ENCODE data around the gene GPD1L. TPM values are rescaled to one million over a fixed set of nuclear protein-coding genes. Genes with fewer than 3 reads are reported as not detected.
"Not testable (repeated sequence)": the region's sequence is repeated elsewhere in the genome, so short reads cannot be mapped to it uniquely, and the experiment has no call there.

GPD1L gene
- total RNA-seq, 1 donor from 2014 or later, result 18.9 TPM

GRCh38 chr3:32177702-32178198 is 71.3 kb downstream of the GPD1L start:
- peak; percentile 36 for DNase-seq (ENCODE audit: low spot score)
- intact Hi-C loops (cut with micrococcal nuclease), result loop anchor here (1.0 to 10.0 kb wide), 7 partner anchors 61 to 487 kb away; partner anchors contain the start of gene CMTM8
- H3K4me1 Mint-ChIP-seq (ENCODE audit: low read depth), result peaks cover 15% of the 10 kb centered on the region
- no peaks in the 10 kb centered on the region for H3K36me3 Mint-ChIP-seq (ENCODE audit: low read depth)
- no peak overlapping the region for H3K4me3 Mint-ChIP-seq (ENCODE audit: low read depth)
- no peak overlapping the region for H3K27ac Mint-ChIP-seq
- H3K9me3 Mint-ChIP-seq, result no peaks in the 10 kb centered on the region
- H3K27me3 Mint-ChIP-seq (ENCODE audit: low read depth), result peaks cover 14% of the 10 kb centered on the region

DNA sequence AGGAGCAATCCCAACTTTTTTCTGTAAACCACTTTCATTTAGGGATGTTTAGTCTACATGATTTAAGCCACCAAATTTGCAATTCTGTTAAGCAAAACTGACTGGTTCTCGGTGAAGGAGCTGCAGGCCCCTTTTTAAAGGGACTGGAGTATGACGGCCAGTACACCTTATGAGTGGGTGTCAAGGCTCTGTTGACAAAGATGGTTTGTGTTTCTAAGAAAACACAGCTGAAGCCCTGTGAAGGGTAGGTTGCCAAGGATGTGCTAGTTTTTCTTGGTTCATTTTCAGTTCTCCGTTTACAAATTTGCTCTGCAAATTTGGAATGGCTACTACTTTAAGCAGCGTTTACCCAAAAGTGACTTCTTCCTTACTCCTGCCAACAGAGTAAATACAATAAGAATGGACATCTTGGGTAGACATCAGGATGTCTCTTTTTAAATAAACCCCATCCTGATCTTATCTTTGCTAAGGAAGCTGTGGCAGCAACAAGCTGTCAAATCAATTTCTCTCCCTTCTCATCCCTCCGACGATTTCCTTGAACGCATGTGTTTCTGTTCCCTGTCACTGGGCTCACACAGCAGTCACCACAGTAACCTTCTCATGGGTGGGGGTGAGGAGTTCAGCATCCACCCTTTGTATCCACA is 73.8 kb downstream of the GPD1L start:
- no peak for DNase-seq (ENCODE audit: low spot score)
- Mint-ChIP-seq H3K9me3 (no peaks in the 10 kb centered on the region), H3K27ac (no peak overlapping the region), H3K4me1 (ENCODE audit: low read depth) (peaks cover 9% of the 10 kb centered on the region), H3K4me3 (ENCODE audit: low read depth) (no peak overlapping the region), H3K36me3 (ENCODE audit: low read depth) (no peaks in the 10 kb centered on the region), H3K27me3 (ENCODE audit: low read depth) (peaks cover 22% of the 10 kb centered on the region)
- intact Hi-C loops (cut with micrococcal nuclease), result no loop called here

- no peaks in the 10 kb centered on the region for H3K36me3 Mint-ChIP-seq (ENCODE audit: low read depth)
- H3K9me3 Mint-ChIP-seq, result no peaks in the 10 kb centered on the region
- intact Hi-C loops (cut with micrococcal nuclease), result no loop called here
- no peak for DNase-seq (ENCODE audit: low spot score)
- H3K27me3 Mint-ChIP-seq (ENCODE audit: low read depth), result peaks cover 26% of the 10 kb centered on the region
- H3K4me1 Mint-ChIP-seq (ENCODE audit: low read depth), result peaks cover 7% of the 10 kb centered on the region
- H3K4me3 Mint-ChIP-seq (ENCODE audit: low read depth), result no peak overlapping the region
- no peak overlapping the region for H3K27ac Mint-ChIP-seq
These were observed 74.9 kb downstream of the GPD1L start for GRCh38 chr3:32181365-32181764.

GRCh38 chr3:32181796-32182195 is 75.4 kb downstream of the GPD1L start:
- intact Hi-C loops (cut with micrococcal nuclease), result no loop called here
- Mint-ChIP-seq H3K27ac (no peak overlapping the region), H3K36me3 (ENCODE audit: low read depth) (no peaks in the 10 kb centered on the region), H3K27me3 (ENCODE audit: low read depth) (peaks cover 26% of the 10 kb centered on the region), H3K4me3 (ENCODE audit: low read depth) (no peak overlapping the region), H3K4me1 (ENCODE audit: low read depth) (peaks cover 6% of the 10 kb centered on the region), H3K9me3 (no peaks in the 10 kb centered on the region)
- no peak for DNase-seq (ENCODE audit: low spot score)

DNA sequence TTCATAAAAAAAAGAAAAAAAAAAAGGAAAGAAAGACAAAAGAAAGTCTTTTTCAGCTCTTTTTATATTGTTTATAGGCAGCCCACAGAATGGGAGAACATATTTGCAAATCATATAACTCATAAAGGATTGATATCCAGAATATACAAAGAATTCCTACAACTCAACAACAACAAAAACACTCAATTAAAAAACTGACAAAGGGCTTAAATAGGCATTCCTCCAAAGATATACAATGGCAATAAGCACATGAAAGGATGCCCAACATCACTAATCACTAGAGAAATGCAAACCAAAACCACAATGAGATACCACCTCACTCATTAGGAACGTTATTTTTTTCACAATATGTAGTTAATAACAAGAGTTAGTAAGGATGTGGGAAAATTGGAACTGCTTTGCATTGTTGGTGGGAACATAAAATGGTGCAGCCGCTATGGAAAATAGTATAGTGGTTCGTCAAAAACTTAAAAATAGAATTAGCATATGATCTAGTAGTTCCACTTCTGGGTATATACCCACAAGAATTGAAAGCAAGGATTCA is 77.8 kb downstream of the GPD1L start:
- Mint-ChIP-seq H3K36me3 (ENCODE audit: low read depth) (no peaks in the 10 kb centered on the region), H3K27ac (no peak overlapping the region), H3K27me3 (ENCODE audit: low read depth) (peaks cover 33% of the 10 kb centered on the region), H3K4me3 (ENCODE audit: low read depth) (no peak overlapping the region), H3K4me1 (ENCODE audit: low read depth) (no peaks in the 10 kb centered on the region), H3K9me3 (no peaks in the 10 kb centered on the region)
- no peak for DNase-seq (ENCODE audit: low spot score)
- intact Hi-C loops (cut with micrococcal nuclease), result no loop called here

DNA sequence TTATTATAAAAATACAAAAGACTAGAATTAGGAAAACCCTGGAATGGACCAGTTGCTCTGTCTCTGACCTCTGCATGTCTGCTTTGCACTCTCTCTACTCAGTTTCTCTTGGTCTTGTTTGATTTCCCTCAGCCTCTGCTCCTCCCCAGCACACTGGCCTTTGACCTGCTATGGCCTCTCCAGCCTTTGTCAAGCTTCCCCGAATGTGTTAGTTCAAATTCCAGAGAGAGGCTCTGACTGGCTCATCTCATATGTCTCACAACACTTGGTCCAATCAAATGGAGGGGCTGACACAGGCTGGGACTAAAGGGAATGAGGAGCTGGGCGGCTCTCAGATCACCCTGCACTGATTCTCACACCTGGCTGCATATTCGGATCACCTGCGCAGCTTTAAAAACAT is 79.7 kb downstream of the GPD1L start:
- H3K27me3 Mint-ChIP-seq (ENCODE audit: low read depth), result peaks cover 36% of the 10 kb centered on the region
- H3K27ac Mint-ChIP-seq, result no peak overlapping the region
- H3K4me1 Mint-ChIP-seq (ENCODE audit: low read depth), result no peaks in the 10 kb centered on the region
- intact Hi-C loops (cut with micrococcal nuclease), result no loop called here
- no peak overlapping the region for H3K4me3 Mint-ChIP-seq (ENCODE audit: low read depth)
- no peak for DNase-seq (ENCODE audit: low spot score)
- H3K36me3 Mint-ChIP-seq (ENCODE audit: low read depth), result no peaks in the 10 kb centered on the region
- H3K9me3 Mint-ChIP-seq, result no peaks in the 10 kb centered on the region

- H3K27me3 Mint-ChIP-seq (ENCODE audit: low read depth), result peaks cover 32% of the 10 kb centered on the region
- no peak overlapping the region for H3K4me3 Mint-ChIP-seq (ENCODE audit: low read depth)
- H3K36me3 Mint-ChIP-seq (ENCODE audit: low read depth), result no peaks in the 10 kb centered on the region
- intact Hi-C loops (cut with micrococcal nuclease), result no loop called here
- no peak overlapping the region for H3K27ac Mint-ChIP-seq
- no peaks in the 10 kb centered on the region for H3K4me1 Mint-ChIP-seq (ENCODE audit: low read depth)
- no peaks in the 10 kb centered on the region for H3K9me3 Mint-ChIP-seq
- DNase-seq (ENCODE audit: low spot score), result no peak
These were observed 80.5 kb downstream of the GPD1L start for GRCh38 chr3:32186876-32187275.

- no peak for DNase-seq (ENCODE audit: low spot score)
- Mint-ChIP-seq H3K4me1 (ENCODE audit: low read depth) (no peaks in the 10 kb centered on the region), H3K36me3 (ENCODE audit: low read depth) (no peaks in the 10 kb centered on the region), H3K9me3 (no peaks in the 10 kb centered on the region), H3K27me3 (ENCODE audit: low read depth) (peaks cover 29% of the 10 kb centered on the region), H3K4me3 (ENCODE audit: low read depth) (no peak overlapping the region), H3K27ac (no peak overlapping the region)
- intact Hi-C loops (cut with micrococcal nuclease), result no loop called here
These were observed 83.3 kb downstream of the GPD1L start for GRCh38 chr3:32189693-32190092.

GRCh38 chr3:32190556-32190955 is 84.1 kb downstream of the GPD1L start:
- H3K36me3 Mint-ChIP-seq (ENCODE audit: low read depth); H3K4me1 Mint-ChIP-seq (ENCODE audit: low read depth); DNase-seq (ENCODE audit: low spot score); H3K27ac Mint-ChIP-seq; H3K4me3 Mint-ChIP-seq (ENCODE audit: low read depth); H3K9me3 Mint-ChIP-seq; intact Hi-C loops (cut with micrococcal nuclease): not testable (repeated sequence)
- peaks cover 25% of the 10 kb centered on the region for H3K27me3 Mint-ChIP-seq (ENCODE audit: low read depth)

- Mint-ChIP-seq H3K4me1 (ENCODE audit: low read depth) (no peaks in the 10 kb centered on the region), H3K4me3 (ENCODE audit: low read depth) (no peak overlapping the region), H3K27ac (no peak overlapping the region), H3K9me3 (no peaks in the 10 kb centered on the region), H3K27me3 (ENCODE audit: low read depth) (peaks cover 24% of the 10 kb centered on the region), H3K36me3 (ENCODE audit: low read depth) (no peaks in the 10 kb centered on the region)
- DNase-seq (ENCODE audit: low spot score), result no peak
- intact Hi-C loops (cut with micrococcal nuclease), result no loop called here
These were observed 86.7 kb downstream of the GPD1L start for GRCh38 chr3:32193101-32193500.

GRCh38 chr3:32194653-32195052 is 88.2 kb downstream of the GPD1L start:
- intact Hi-C loops (cut with micrococcal nuclease), result no loop called here
- Mint-ChIP-seq H3K9me3 (no peaks in the 10 kb centered on the region), H3K4me3 (ENCODE audit: low read depth) (no peak overlapping the region), H3K27ac (no peak overlapping the region), H3K4me1 (ENCODE audit: low read depth) (peaks cover 2% of the 10 kb centered on the region), H3K36me3 (ENCODE audit: low read depth) (no peaks in the 10 kb centered on the region), H3K27me3 (ENCODE audit: low read depth) (peaks cover 28% of the 10 kb centered on the region)
- DNase-seq (ENCODE audit: low spot score), result no peak

DNA sequence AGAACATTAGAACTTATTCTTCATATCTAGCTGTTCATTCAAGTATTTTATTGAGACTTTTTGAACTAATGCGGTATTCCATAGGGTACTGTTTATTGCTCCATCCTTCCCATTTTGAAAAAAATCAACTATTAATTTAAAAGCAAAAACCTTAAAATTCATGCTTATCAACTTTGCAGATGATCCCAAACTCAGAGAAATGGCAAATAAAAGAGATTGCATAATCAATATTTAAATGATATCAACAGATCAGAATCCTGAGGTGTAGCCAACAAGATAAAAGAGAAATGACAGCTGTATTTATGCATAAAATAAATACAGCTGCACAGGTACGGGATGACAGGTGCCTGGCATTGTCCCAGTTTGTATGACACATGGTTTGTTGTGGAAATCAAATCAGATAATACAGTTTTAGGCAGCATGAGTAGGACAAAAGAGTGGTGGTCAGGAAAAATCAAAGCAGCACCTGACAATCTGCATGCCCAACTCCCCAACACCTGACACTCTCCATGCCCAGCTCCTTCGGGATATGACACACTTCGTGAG is 89.6 kb downstream of the GPD1L start:
- no peak overlapping the region for H3K27ac Mint-ChIP-seq
- no peaks in the 10 kb centered on the region for H3K36me3 Mint-ChIP-seq (ENCODE audit: low read depth)
- no peak for DNase-seq (ENCODE audit: low spot score)
- no peaks in the 10 kb centered on the region for H3K9me3 Mint-ChIP-seq
- intact Hi-C loops (cut with micrococcal nuclease), result no loop called here
- peaks cover 2% of the 10 kb centered on the region for H3K4me1 Mint-ChIP-seq (ENCODE audit: low read depth)
- peaks cover 35% of the 10 kb centered on the region for H3K27me3 Mint-ChIP-seq (ENCODE audit: low read depth)
- no peak overlapping the region for H3K4me3 Mint-ChIP-seq (ENCODE audit: low read depth)

DNA sequence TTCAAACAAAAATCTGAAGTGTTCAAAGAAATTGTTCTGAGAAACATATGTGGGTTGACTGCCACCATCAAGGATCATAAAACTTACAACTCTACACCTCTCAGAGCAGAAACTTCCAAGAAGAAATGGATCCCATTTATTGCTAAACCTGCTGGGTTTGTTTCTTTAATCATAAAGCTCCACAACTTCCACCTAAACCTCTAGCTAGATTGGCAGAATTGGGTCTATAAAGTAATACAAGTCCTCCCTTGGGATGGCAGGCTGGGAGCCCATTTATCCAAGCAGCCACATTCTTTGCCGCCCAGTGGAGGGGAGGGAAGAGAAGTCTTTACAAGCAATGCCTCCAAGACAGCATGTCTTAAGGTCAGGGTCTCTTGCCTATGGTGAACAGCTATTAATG is 91.6 kb downstream of the GPD1L start:
- no peak overlapping the region for H3K27ac Mint-ChIP-seq
- intact Hi-C loops (cut with micrococcal nuclease), result no loop called here
- no peaks in the 10 kb centered on the region for H3K9me3 Mint-ChIP-seq
- DNase-seq (ENCODE audit: low spot score), result no peak
- peaks cover 2% of the 10 kb centered on the region for H3K4me1 Mint-ChIP-seq (ENCODE audit: low read depth)
- no peaks in the 10 kb centered on the region for H3K36me3 Mint-ChIP-seq (ENCODE audit: low read depth)
- H3K27me3 Mint-ChIP-seq (ENCODE audit: low read depth), result peaks cover 38% of the 10 kb centered on the region
- no peak overlapping the region for H3K4me3 Mint-ChIP-seq (ENCODE audit: low read depth)

All from activated T-helper 2 cell treated with anti-CD3 and anti-CD28 coated beads, Interferon-gamma antibody, Interleukin-2, Interleukin-4, amounts not matched to agents 10 μg/mL and 5 μg/mL and 100 μg/mL, durations not matched to agents 14 hours and 24 hours and 36 hours (primary cell).